HCT116 (cell line): ENCODE results near the gene MTOR. TPM values are rescaled to one million over a fixed set of nuclear protein-coding genes. Genes with fewer than 3 reads are reported as not detected.

Experiments
- ATAC-seq: fragments of 200-7000 bp; cut with Tn5 transposase; 2 replicates; pipeline ENCODE4 v1.9.1; 2020; ENCODE audit warnings: mild to moderate bottlenecking, moderate library complexity
- BruUV-seq: library from RNA; stranded (reverse); fragments of 400-500 nt; replicated peaks from 2 replicates; lab custom pipeline; 2021; lab: Mats Ljungman, UMichigan
- CTCF ChIA-PET: fragments of 300-600 bp; sonication (Branson Sonifier 250); formaldehyde crosslinking; loops from one replicate; lab custom pipeline; 2021; ENCODE audit warnings: antibody characterized with exemption; lab: Charles Lee
- POLR2A ChIA-PET: fragments of 300-600, 350-600 bp; sonication (Branson Sonifier 250); formaldehyde crosslinking; loops from one replicate; lab custom pipeline; 2021; ENCODE audit warnings: antibody characterized with exemption; lab: Charles Lee
- RAD21 ChIA-PET, 2 experiments: fragments of 300-600 bp; sonication (Branson Sonifier 250); formaldehyde crosslinking; loops; one replicate each; lab custom pipeline; 2023; ENCODE audit warnings: low total read pairs in 2 of 2; ENCODE audit not compliant: uncharacterized antibody in 2 of 2, unreplicated experiment in 2 of 2, low non-redundant PET in 1 of 2; lab: Charles Lee
- DNase-seq: peaks from one replicate; pipeline ENCODE4 v3.0.0-alpha.2; 2010; ENCODE audit warnings: low read depth, low spot score
- H2AFZ ChIP-seq: fragments of 200-600 bp; shearing (Covaris generic), sonication (generic); 2 replicates; pipeline ENCODE4 v1.6.1; 2017; ENCODE audit warnings: low read depth, mixed run types, mixed read lengths, antibody characterized with exemption, low read length; ENCODE audit not compliant: poor library complexity, severe bottlenecking
- H3K27ac ChIP-seq: 2 replicates; pipeline ENCODE4 v1.5.1; 2012; ENCODE audit warnings: low read depth, low read length
- H3K27me3 ChIP-seq: fragments of 200-600 bp; sonication (generic); 2 replicates; pipeline ENCODE4 v1.6.1; 2016; ENCODE audit warnings: mixed run types, low read length, mixed read lengths; ENCODE audit not compliant: insufficient read depth
- H3K36me3 ChIP-seq, 2 experiments: fragments of 200-500 bp in 1 of 2; fragments of 200-600 bp in 1 of 2; sonication (Bioruptor generic) in 1 of 2; sonication (generic) in 1 of 2; 2 replicates each; pipeline versions ENCODE4 v1.5.1 to v1.6.1; 2014 to 2016; ENCODE audit warnings: low read length in 2 of 2, inconsistent platforms in 1 of 2, mixed read lengths in 1 of 2, mixed run types in 1 of 2; ENCODE audit not compliant: insufficient read depth in 2 of 2, control insufficient read depth in 1 of 2
- H3K4me1 ChIP-seq, 2 experiments: fragments of 200-600 bp in 1 of 2; sonication (generic) in 1 of 2; 2 replicates each; pipeline versions ENCODE4 v1.5.1 to v1.6.1; 2012 to 2017; ENCODE audit warnings: low read length in 2 of 2, inconsistent platforms in 1 of 2, mild to moderate bottlenecking in 1 of 2, mixed read lengths in 1 of 2, mixed run types in 1 of 2, moderate library complexity in 1 of 2; ENCODE audit not compliant: insufficient read depth in 2 of 2, control insufficient read depth in 1 of 2
- H3K4me2 ChIP-seq: fragments of 200-600 bp; sonication (generic); 2 replicates; pipeline ENCODE4 v1.6.1; 2017; ENCODE audit warnings: mixed run types, low read length, mixed read lengths
- H3K4me3 ChIP-seq, 2 experiments: fragments of 200-600 bp in 1 of 2; sonication (generic) in 1 of 2; replicated peaks in 1 of 2; 2 replicates each; pipeline ENCODE4 v1.5.1; 2011 to 2016; ENCODE audit warnings: low read length in 2 of 2, control low read depth in 1 of 2, low read depth in 1 of 2, mild to moderate bottlenecking in 1 of 2, mixed read lengths in 1 of 2, mixed run types in 1 of 2
- H3K79me2 ChIP-seq: fragments of 200-600 bp; sonication (generic); 2 replicates; pipeline ENCODE4 v1.6.1; 2017; ENCODE audit warnings: mild to moderate bottlenecking, mixed run types, low read length, moderate library complexity, mixed read lengths; ENCODE audit not compliant: insufficient read depth
- H3K9ac ChIP-seq: fragments of 200-600 bp; sonication (generic); 2 replicates; pipeline ENCODE4 v1.6.1; 2016; ENCODE audit warnings: low read length, mixed read lengths
- H3K9me2 ChIP-seq: fragments of 200-600 bp; sonication (generic), shearing (Covaris generic); 2 replicates; pipeline ENCODE4 v1.6.1; 2017; ENCODE audit warnings: mixed run types, mild to moderate bottlenecking, moderate library complexity; ENCODE audit not compliant: insufficient read depth
- H3K9me3 ChIP-seq, 2 experiments: fragments of 200-500 bp in 1 of 2; fragments of 200-600 bp in 1 of 2; sonication (Bioruptor generic) in 1 of 2; sonication (generic) in 1 of 2; 2 replicates each; pipeline ENCODE4 v1.6.1; 2014 to 2017; ENCODE audit warnings: low read length in 2 of 2, mixed read lengths in 2 of 2, inconsistent platforms in 1 of 2, low read depth in 1 of 2, mild to moderate bottlenecking in 1 of 2, mixed run types in 1 of 2, moderate library complexity in 1 of 2; ENCODE audit not compliant: control insufficient read depth in 1 of 2, insufficient read depth in 1 of 2
- H4K20me1 ChIP-seq: fragments of 200-600 bp; sonication (generic), shearing (Covaris generic); 2 replicates; pipeline ENCODE4 v1.6.1; 2017; ENCODE audit warnings: mixed run types, mild to moderate bottlenecking, moderate library complexity; ENCODE audit not compliant: insufficient read depth
- EGR1 ChIP-seq: IDR thresholded peaks from 2 replicates; pipeline ENCODE4 v1.6.1; 2012; ENCODE audit warnings: low read depth
- ELF1 ChIP-seq: IDR thresholded peaks from 2 replicates; pipeline ENCODE4 v1.6.1; 2012; ENCODE audit warnings: low read depth, borderline replicate concordance
- EZH2 ChIP-seq: fragments of 200-600 bp; sonication (generic); IDR thresholded peaks from 2 replicates; pipeline ENCODE4 v1.6.1; 2017; ENCODE audit warnings: antibody characterized with exemption, mixed run types
- FOSL1 ChIP-seq: IDR thresholded peaks from 2 replicates; pipeline ENCODE4 v1.6.1; 2012; ENCODE audit warnings: low read depth
- JUND ChIP-seq: IDR thresholded peaks from 2 replicates; pipeline ENCODE4 v1.6.1; 2012
- MAX ChIP-seq: IDR thresholded peaks from 2 replicates; pipeline ENCODE4 v1.6.1; 2012
- POLR2AphosphoS5 ChIP-seq: IDR thresholded peaks from 2 replicates; pipeline ENCODE4 v1.6.1; 2011; ENCODE audit warnings: mild to moderate bottlenecking, low read depth, low read length, moderate library complexity
- RAD21 ChIP-seq: IDR thresholded peaks from 2 replicates; pipeline ENCODE4 v1.6.1; 2012; ENCODE audit warnings: low read depth, mild to moderate bottlenecking
- SRF ChIP-seq: IDR thresholded peaks from 2 replicates; pipeline ENCODE4 v1.6.1; 2012; ENCODE audit warnings: low read depth
- YY1 ChIP-seq: IDR thresholded peaks from 2 replicates; pipeline ENCODE4 v1.6.1; 2011; ENCODE audit warnings: low read length, low read depth, moderate library complexity, mild to moderate bottlenecking; ENCODE audit not compliant: insufficient replicate concordance; ENCODE audit errors: extremely low read depth
- ZBTB33 ChIP-seq: IDR thresholded peaks from 2 replicates; pipeline ENCODE4 v1.6.1; 2011; ENCODE audit warnings: mild to moderate bottlenecking, low read length, moderate library complexity; ENCODE audit not compliant: insufficient replicate concordance; ENCODE audit errors: extremely low read depth
- ZFX ChIP-seq: fragments of 450-650 bp; IDR thresholded peaks from 2 replicates; pipeline ENCODE4 v1.6.1; 2017
- intact Hi-C: fragments of 100-400 bp; cut with micrococcal nuclease; formaldehyde crosslinking; loops from 2 replicates; pipeline ENCODE4 v1.10.0; 2022
- total RNA-seq: library from RNA; stranded (reverse); gene quantifications from one replicate; pipeline ENCODE4 v1.2.1, GENCODE V29; 2021; ENCODE audit not compliant: unreplicated experiment
- TF ChIP-seq, protein P1 (sequence below), 3 experiments: fragments of 200-600 bp in 1 of 3; sonication (generic) in 1 of 3; IDR thresholded peaks in 2 of 3; conservative IDR thresholded peaks in 1 of 3; 2 replicates each; pipeline ENCODE4 v1.5.1; 2012 to 2017; ENCODE audit warnings: low read depth in 2 of 3, low read length in 2 of 3, antibody characterized with exemption in 1 of 3, borderline replicate concordance in 1 of 3, control low read depth in 1 of 3, mild to moderate bottlenecking in 1 of 3, mixed read lengths in 1 of 3, mixed run types in 1 of 3, moderate library complexity in 1 of 3; ENCODE audit not compliant: insufficient read depth in 1 of 3
- TF ChIP-seq, protein P2 (sequence below): IDR thresholded peaks from 2 replicates; pipeline ENCODE4 v1.6.1; 2012

MTOR gene
- total RNA-seq, 1 experiment from 2014 or later, result 42.2 TPM

- intact Hi-C loops, result no loop called here
- Histone ChIP-seq H3K4me2 (no peak overlapping the region), H3K9me2 (no peaks in the 10 kb centered on the region), H3K9me3 (no peaks in the 10 kb centered on the region), H3K36me3 (peaks cover 46 to 47% of the 10 kb centered on the region in 2 experiments; a peak in 3 of 4 replicates), H3K27ac (no peak overlapping the region), H3K79me2 (no peaks in the 10 kb centered on the region), H3K4me3 (no peak overlapping the region), H4K20me1 (no peaks in the 10 kb centered on the region), H2AFZ (no peak overlapping the region), H3K9ac (no peak overlapping the region), H3K4me1 (no peaks in the 10 kb centered on the region), H3K27me3 (no peaks in the 10 kb centered on the region)
- no TSS peak for BruUV-seq
- DNase-seq, result no peak
- CTCF ChIA-PET, result no interaction called here
- POLR2A ChIA-PET, result no interaction called here
- no peak for TF ChIP-seq YY1
- no peak for TF ChIP-seq RAD21
- no peak for TF ChIP-seq ZBTB33
- no peak for TF ChIP-seq EGR1
- TF ChIP-seq, protein P1, sequence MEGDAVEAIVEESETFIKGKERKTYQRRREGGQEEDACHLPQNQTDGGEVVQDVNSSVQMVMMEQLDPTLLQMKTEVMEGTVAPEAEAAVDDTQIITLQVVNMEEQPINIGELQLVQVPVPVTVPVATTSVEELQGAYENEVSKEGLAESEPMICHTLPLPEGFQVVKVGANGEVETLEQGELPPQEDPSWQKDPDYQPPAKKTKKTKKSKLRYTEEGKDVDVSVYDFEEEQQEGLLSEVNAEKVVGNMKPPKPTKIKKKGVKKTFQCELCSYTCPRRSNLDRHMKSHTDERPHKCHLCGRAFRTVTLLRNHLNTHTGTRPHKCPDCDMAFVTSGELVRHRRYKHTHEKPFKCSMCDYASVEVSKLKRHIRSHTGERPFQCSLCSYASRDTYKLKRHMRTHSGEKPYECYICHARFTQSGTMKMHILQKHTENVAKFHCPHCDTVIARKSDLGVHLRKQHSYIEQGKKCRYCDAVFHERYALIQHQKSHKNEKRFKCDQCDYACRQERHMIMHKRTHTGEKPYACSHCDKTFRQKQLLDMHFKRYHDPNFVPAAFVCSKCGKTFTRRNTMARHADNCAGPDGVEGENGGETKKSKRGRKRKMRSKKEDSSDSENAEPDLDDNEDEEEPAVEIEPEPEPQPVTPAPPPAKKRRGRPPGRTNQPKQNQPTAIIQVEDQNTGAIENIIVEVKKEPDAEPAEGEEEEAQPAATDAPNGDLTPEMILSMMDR (IDR thresholded peaks at IDR 0.05 in 2 of 3, conservative IDR thresholded peaks at IDR 0.05 in 1 of 3; ENCODE audit: borderline replicate concordance in 1 of 3, insufficient read depth in 1 of 3, low read depth in 2 of 3, low read length in 2 of 3), result no peak
- no peak for TF ChIP-seq SRF
- TF ChIP-seq FOSL1, result no peak
- no peak for TF ChIP-seq MAX
- TF ChIP-seq EZH2, result no peak
- TF ChIP-seq, protein P2, sequence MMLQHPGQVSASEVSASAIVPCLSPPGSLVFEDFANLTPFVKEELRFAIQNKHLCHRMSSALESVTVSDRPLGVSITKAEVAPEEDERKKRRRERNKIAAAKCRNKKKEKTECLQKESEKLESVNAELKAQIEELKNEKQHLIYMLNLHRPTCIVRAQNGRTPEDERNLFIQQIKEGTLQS, result no peak
- no peak for TF ChIP-seq ELF1
- TF ChIP-seq POLR2AphosphoS5, result no peak
- TF ChIP-seq ZFX, result no peak
- TF ChIP-seq JUND, result no peak
- ATAC-seq, result no peak
- RAD21 ChIA-PET, result no interaction called here
Measured at GRCh38 chr1:11125931-11126330, 136.4 kb downstream of the MTOR start.
